ENCODE results near the gene PSG11.

DNA sequence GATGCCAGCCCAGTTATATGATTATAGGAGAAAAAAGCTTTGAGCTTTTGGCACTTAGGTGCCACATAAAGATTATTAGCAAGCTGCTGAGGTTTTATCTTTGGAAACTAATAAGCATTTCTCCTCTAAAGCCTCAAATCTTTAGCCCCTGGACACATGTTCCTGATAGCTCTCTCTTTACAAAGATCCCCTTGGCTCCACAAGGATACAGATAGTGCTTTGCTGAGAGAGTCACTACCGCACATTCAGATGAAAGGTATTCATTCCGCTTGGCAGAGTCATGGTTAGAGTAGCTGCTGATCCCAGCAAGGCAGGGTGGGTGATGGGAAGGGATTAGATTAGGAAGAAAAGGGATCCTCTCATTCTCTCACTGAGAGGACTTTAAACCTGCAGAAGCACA lies 61.1 kb downstream of the PSG11 start:
- TF ChIP-seq, protein P1, sequence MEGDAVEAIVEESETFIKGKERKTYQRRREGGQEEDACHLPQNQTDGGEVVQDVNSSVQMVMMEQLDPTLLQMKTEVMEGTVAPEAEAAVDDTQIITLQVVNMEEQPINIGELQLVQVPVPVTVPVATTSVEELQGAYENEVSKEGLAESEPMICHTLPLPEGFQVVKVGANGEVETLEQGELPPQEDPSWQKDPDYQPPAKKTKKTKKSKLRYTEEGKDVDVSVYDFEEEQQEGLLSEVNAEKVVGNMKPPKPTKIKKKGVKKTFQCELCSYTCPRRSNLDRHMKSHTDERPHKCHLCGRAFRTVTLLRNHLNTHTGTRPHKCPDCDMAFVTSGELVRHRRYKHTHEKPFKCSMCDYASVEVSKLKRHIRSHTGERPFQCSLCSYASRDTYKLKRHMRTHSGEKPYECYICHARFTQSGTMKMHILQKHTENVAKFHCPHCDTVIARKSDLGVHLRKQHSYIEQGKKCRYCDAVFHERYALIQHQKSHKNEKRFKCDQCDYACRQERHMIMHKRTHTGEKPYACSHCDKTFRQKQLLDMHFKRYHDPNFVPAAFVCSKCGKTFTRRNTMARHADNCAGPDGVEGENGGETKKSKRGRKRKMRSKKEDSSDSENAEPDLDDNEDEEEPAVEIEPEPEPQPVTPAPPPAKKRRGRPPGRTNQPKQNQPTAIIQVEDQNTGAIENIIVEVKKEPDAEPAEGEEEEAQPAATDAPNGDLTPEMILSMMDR (IDR thresholded peaks at IDR 0.05) = no peak
- TF ChIP-seq POLR2AphosphoS5 (IDR thresholded peaks at IDR 0.05) (no peak), EP300 (IDR thresholded peaks at IDR 0.05) (no peak)
